ENCODE results near the gene KBTBD2. TPM values are rescaled to one million over a fixed set of nuclear protein-coding genes. Genes with fewer than 3 reads are reported as not detected.
"Not testable (repeated sequence)": the region's sequence is repeated elsewhere in the genome, so short reads cannot be mapped to it uniquely, and the experiment has no call there.

KBTBD2 gene
- total RNA-seq, 1 experiment from 2014 or later, result 30.2 TPM

DNA sequence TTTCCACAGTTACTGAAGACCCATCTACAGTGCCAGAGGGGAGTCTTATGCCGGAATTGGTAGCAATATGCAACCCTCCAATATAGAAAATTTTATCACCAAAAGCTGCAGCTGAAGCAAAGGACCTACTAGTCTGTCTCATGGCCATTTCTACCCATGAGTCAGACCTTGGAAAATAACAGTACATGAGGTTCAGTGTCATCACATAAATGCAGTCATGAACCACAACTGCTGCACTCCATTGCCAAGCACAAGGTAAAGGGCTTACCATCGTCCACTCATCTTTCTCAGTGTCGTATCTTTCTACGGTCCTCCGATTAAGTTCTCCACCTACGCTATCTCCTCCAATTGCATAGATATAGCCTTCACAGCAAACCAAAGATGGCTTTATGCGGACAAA is 21.8 kb downstream of the KBTBD2 start:
- Histone ChIP-seq H3K27me3 (replicated peaks; ENCODE audit: control insufficient read depth, insufficient read depth, low read length) (no peaks in the 10 kb centered on the region), H3K4me1 (no peaks in the 10 kb centered on the region), H3K36me3 (ENCODE audit: control insufficient read depth, insufficient read depth, low read length) (peaks cover 3% of the 10 kb centered on the region; the same call in 1 of the 2 replicates), H3K4me3 (ENCODE audit: low read depth, low read length) (no peak overlapping the region), H3K9me3 (no peaks in the 10 kb centered on the region)
- CTCF ChIA-PET, result no interaction called here
- Mint-ChIP-seq H3K4me3 (ENCODE audit: unreplicated experiment) (no peak overlapping the region), H3K27me3 (ENCODE audit: insufficient read depth, unreplicated experiment) (no peaks in the 10 kb centered on the region), H3K27ac (ENCODE audit: unreplicated experiment) (no peak overlapping the region), H3K9me3 (ENCODE audit: unreplicated experiment) (no peaks in the 10 kb centered on the region), H3K4me1 (ENCODE audit: low read depth, unreplicated experiment) (no peaks in the 10 kb centered on the region), H3K36me3 (ENCODE audit: insufficient read depth, unreplicated experiment) (peaks cover 64% of the 10 kb centered on the region)
- BruUV-seq (replicated peaks), result no TSS peak
- intact Hi-C loops (cut with micrococcal nuclease; ENCODE audit: unreplicated experiment), result no loop called here
- no peak for DNase-seq
- POLR2A ChIA-PET, result no interaction called here
- no peak for TF ChIP-seq CTCF (IDR thresholded peaks at IDR 0.05; ENCODE audit: insufficient read depth in 1 of 2, low read depth in 1 of 2, low read length in 1 of 2, severe bottlenecking in 1 of 2, unreplicated experiment in 1 of 2)

DNA sequence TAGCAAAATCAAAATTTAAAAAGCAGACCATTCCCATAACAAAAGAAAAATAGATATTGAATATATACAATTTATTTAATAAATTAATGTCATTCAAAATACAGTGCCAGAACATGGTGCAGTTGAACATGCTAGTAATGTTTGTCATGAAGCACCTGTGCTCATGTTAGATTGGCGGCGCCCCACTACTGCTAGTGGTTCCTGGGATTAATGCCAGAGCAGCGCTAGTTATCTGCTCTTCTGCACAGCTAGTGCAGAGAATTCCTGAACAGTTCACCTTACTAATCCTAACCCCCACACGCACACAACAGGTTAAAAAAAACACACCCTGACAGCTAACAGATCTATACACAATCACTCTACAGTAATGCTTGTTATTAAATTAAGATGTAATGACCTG is 23.4 kb downstream of the KBTBD2 start:
- POLR2A ChIA-PET, result no interaction called here
- Histone ChIP-seq H3K4me3 (ENCODE audit: low read depth, low read length) (no peak overlapping the region), H3K9me3 (no peaks in the 10 kb centered on the region), H3K4me1 (no peaks in the 10 kb centered on the region), H3K27me3 (replicated peaks; ENCODE audit: control insufficient read depth, insufficient read depth, low read length) (no peaks in the 10 kb centered on the region), H3K36me3 (ENCODE audit: control insufficient read depth, insufficient read depth, low read length) (peaks cover 3% of the 10 kb centered on the region; the same call in 1 of the 2 replicates)
- intact Hi-C loops (cut with micrococcal nuclease; ENCODE audit: unreplicated experiment), result no loop called here
- CTCF ChIA-PET, result no interaction called here
- H3K27me3 Mint-ChIP-seq (ENCODE audit: insufficient read depth, unreplicated experiment), result no peaks in the 10 kb centered on the region
- H3K4me3 Mint-ChIP-seq (ENCODE audit: unreplicated experiment), result no peak overlapping the region
- no peak for DNase-seq
- TF ChIP-seq CTCF (IDR thresholded peaks at IDR 0.05; ENCODE audit: insufficient read depth in 1 of 2, low read depth in 1 of 2, low read length in 1 of 2, severe bottlenecking in 1 of 2, unreplicated experiment in 1 of 2), result no peak
- no peaks in the 10 kb centered on the region for H3K4me1 Mint-ChIP-seq (ENCODE audit: low read depth, unreplicated experiment)
- no peak overlapping the region for H3K27ac Mint-ChIP-seq (ENCODE audit: unreplicated experiment)
- peaks cover 51% of the 10 kb centered on the region for H3K36me3 Mint-ChIP-seq (ENCODE audit: insufficient read depth, unreplicated experiment)
- no TSS peak for BruUV-seq (replicated peaks)
- H3K9me3 Mint-ChIP-seq (ENCODE audit: unreplicated experiment), result no peaks in the 10 kb centered on the region

DNA sequence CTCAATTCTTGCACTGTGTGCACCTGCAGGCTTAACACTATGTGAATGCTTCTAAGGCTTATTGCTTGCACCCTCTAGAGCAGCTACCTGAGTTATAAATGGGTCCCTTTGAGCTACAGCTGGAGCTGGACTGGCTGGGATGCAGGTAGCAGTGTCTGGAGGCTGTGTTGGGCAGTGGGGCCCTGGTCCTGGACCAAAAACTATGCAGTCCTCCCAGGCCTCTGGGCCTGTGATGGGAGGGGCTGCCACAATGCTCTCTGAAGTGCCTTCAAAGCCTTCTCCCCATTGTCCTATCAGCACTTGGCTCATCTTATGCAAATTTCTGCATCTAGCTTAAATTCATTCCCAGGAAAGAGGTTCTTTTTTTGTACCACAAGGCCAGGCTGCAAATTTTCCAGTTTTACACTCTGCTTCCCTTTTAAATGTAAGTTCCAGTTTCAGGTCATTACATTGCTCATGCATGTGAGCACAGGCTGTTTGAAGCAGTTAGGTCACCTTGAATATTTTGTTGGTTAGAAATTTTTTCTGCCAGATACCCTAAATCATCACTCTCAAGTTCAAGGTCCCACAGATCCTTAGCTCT is 26.0 kb downstream of the KBTBD2 start:
- peaks cover 32% of the 10 kb centered on the region for H3K36me3 Mint-ChIP-seq (ENCODE audit: insufficient read depth, unreplicated experiment)
- ChIA-PET POLR2A (interaction anchor here (1.1 kb wide), 1 partner anchor 26 kb away, joined by 5 read pairs; the partner anchor contains the start of gene KBTBD2), CTCF (no interaction called here)
- intact Hi-C loops (cut with micrococcal nuclease; ENCODE audit: unreplicated experiment), result no loop called here
- no peaks in the 10 kb centered on the region for H3K9me3 Mint-ChIP-seq (ENCODE audit: unreplicated experiment)
- no TSS peak for BruUV-seq (replicated peaks)
- no peaks in the 10 kb centered on the region for H3K9me3 ChIP-seq
- no peak overlapping the region for H3K4me3 Mint-ChIP-seq (ENCODE audit: unreplicated experiment)
- no peaks in the 10 kb centered on the region for H3K27me3 ChIP-seq (replicated peaks; ENCODE audit: control insufficient read depth, insufficient read depth, low read length)
- no peaks in the 10 kb centered on the region for H3K4me1 ChIP-seq
- no peak overlapping the region for H3K27ac Mint-ChIP-seq (ENCODE audit: unreplicated experiment)
- H3K27me3 Mint-ChIP-seq (ENCODE audit: insufficient read depth, unreplicated experiment), result no peaks in the 10 kb centered on the region
- peaks cover 2% of the 10 kb centered on the region; the same call in 1 of the 2 replicates for H3K36me3 ChIP-seq (ENCODE audit: control insufficient read depth, insufficient read depth, low read length)
- TF ChIP-seq CTCF (IDR thresholded peaks at IDR 0.05; ENCODE audit: insufficient read depth in 1 of 2, low read depth in 1 of 2, low read length in 1 of 2, severe bottlenecking in 1 of 2, unreplicated experiment in 1 of 2), result no peak
- H3K4me3 ChIP-seq (ENCODE audit: low read depth, low read length), result no peak overlapping the region
- DNase-seq, result no peak
- H3K4me1 Mint-ChIP-seq (ENCODE audit: low read depth, unreplicated experiment), result no peaks in the 10 kb centered on the region

DNA sequence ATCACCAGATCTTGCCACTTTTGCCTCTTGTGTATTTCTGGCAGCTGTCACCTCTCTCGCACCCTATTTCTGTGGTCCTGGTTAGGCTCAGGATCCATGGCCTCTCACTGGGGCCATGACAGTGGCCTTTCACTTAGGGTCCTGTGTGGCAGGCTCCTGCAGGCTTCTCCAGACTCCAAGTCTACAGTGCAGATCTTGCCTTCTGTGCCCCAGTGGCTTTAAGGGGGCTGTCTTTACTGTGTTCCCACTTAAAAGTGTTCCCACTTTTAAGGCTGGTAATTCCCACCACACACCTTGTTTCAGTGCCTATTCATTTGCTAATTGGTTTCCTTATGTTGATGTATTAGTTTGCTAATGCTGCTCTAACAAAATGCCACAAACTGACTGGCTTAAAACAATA is 27.7 kb downstream of the KBTBD2 start:
- DNase-seq; H3K27me3 Mint-ChIP-seq (ENCODE audit: insufficient read depth, unreplicated experiment); H3K4me3 Mint-ChIP-seq (ENCODE audit: unreplicated experiment); H3K27me3 ChIP-seq (replicated peaks; ENCODE audit: control insufficient read depth, insufficient read depth, low read length); H3K4me1 ChIP-seq; H3K9me3 Mint-ChIP-seq (ENCODE audit: unreplicated experiment); H3K4me1 Mint-ChIP-seq (ENCODE audit: low read depth, unreplicated experiment); CTCF ChIA-PET; BruUV-seq (replicated peaks); H3K36me3 ChIP-seq (ENCODE audit: control insufficient read depth, insufficient read depth, low read length); POLR2A ChIA-PET; intact Hi-C loops (cut with micrococcal nuclease; ENCODE audit: unreplicated experiment); H3K27ac Mint-ChIP-seq (ENCODE audit: unreplicated experiment); H3K9me3 ChIP-seq; H3K4me3 ChIP-seq (ENCODE audit: low read depth, low read length): not testable (repeated sequence)
- peaks cover 17% of the 10 kb centered on the region for H3K36me3 Mint-ChIP-seq (ENCODE audit: insufficient read depth, unreplicated experiment)
